Thyroid gland (tissue), 4 donors: ENCODE results near the gene HNRNPR. TPM values are rescaled to one million over a fixed set of nuclear protein-coding genes. Genes with fewer than 3 reads are reported as not detected.

Source experiments
- DNase-seq, 2 donors: peaks; one replicate each; pipeline ENCODE4 v3.0.0-alpha.2; 2019
- H3K27ac ChIP-seq, 3 donors: fragments of 200-600 bp; sonication (generic); 1 replicate in 2 of 3; 2 replicates in 1 of 3; pipeline ENCODE4 v1.5.1; 2016 to 2019; ENCODE audit warnings: mild to moderate bottlenecking in 1 of 3, moderate library complexity in 1 of 3
- H3K27me3 ChIP-seq: fragments of 200-600 bp; sonication (generic); one replicate; pipeline ENCODE4 v1.5.1; 2019
- H3K36me3 ChIP-seq, 2 donors: fragments of 200-600 bp; sonication (generic); one replicate each; pipeline ENCODE4 v1.5.1; 2016 to 2019
- H3K4me1 ChIP-seq, 2 donors: fragments of 200-600 bp; sonication (generic); one replicate each; pipeline ENCODE4 v1.5.1; 2017 to 2019
- H3K4me3 ChIP-seq, 3 donors: fragments of 200-600 bp; sonication (generic); replicated peaks in 1 of 3; 1 replicate in 2 of 3; 2 replicates in 1 of 3; pipeline ENCODE4 v1.5.1; 2016; ENCODE audit warnings: mild to moderate bottlenecking in 1 of 3
- H3K9me3 ChIP-seq: fragments of 200-600 bp; sonication (generic); one replicate; pipeline ENCODE4 v1.5.1; 2017
- POLR2A ChIP-seq, 2 donors: fragments of 450-650 bp; IDR thresholded peaks; one replicate each; pipeline ENCODE4 v1.6.1; 2017; ENCODE audit warnings: antibody characterized with exemption in 2 of 2, mild to moderate bottlenecking in 2 of 2, moderate library complexity in 1 of 2
- WGBS, 2 donors: methylation state at CpG; one replicate each; pipeline ENCODE4 v1.1.5; 2017; 5-methylcytosine and 5-hydroxymethylcytosine counted together
- intact Hi-C: fragments of 100-400 bp; cut with DNase I; formaldehyde crosslinking; loops from one replicate; pipeline ENCODE4 v1.15.1; 2023
- total RNA-seq, 4 donors: library from RNA; depleted of rRNA; stranded (reverse); fragments of >200 nt; gene quantifications; one replicate each; pipeline ENCODE4 v1.2.3, GENCODE V29; 2016
- TF ChIP-seq, protein P1 (sequence below), 6 experiments: fragments of 200-600 bp in 3 of 6; fragments of 450-650 bp in 3 of 6; sonication (generic) in 3 of 6; IDR thresholded peaks; one replicate each; pipeline ENCODE4 v1.5.1; 2016 to 2019; ENCODE audit warnings: antibody characterized with exemption in 6 of 6, mild to moderate bottlenecking in 2 of 6, inconsistent platforms in 1 of 6, moderate library complexity in 1 of 6

Gene HNRNPR
- total RNA-seq, 4 donors from 2014 or later = 82.8 to 107 (median 99.4) TPM

DNA sequence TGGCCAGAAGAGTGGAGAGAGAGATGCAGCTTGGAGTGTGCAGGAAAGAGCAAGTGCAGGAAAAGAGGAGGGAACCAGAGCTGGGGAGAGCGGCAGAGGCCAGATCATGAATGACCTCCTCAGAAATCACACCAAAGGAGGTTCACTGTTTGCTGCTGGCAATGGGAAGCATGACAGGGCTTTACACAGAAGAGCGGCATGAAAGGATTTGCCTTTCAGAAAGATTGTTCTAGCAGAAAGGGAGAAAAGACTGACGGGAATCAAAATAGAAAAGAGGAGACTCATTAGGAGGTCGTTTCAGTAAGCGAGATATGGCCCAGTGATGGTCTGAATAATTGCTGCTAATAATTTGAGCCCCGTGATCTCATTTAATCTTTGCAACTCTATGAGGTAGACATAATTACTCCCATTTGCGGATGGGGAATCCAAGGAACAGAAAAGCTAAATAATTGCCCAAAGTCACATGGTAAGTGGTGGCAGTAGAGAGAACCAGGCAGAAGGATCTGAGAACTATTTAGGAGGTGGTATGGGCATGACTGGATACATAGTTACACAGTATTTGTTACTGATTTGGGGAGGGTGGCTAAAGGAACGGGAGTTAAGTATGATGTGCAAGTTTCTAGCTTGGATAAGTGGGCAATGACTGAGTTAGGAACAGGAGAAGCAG is 12.5 kb upstream of the HNRNPR start:
- Histone ChIP-seq H3K9me3 (no peaks in the 10 kb centered on the region), H3K36me3 (peaks cover 12 to 16% of the 10 kb centered on the region in 2 donors), H3K4me1 (no peaks in the 10 kb centered on the region), H3K27ac (no peak overlapping the region), H3K4me3 (no peak overlapping the region), H3K27me3 (no peaks in the 10 kb centered on the region)
- intact Hi-C loops = no loop called here
- no peak for DNase-seq
- TF ChIP-seq, protein P1, sequence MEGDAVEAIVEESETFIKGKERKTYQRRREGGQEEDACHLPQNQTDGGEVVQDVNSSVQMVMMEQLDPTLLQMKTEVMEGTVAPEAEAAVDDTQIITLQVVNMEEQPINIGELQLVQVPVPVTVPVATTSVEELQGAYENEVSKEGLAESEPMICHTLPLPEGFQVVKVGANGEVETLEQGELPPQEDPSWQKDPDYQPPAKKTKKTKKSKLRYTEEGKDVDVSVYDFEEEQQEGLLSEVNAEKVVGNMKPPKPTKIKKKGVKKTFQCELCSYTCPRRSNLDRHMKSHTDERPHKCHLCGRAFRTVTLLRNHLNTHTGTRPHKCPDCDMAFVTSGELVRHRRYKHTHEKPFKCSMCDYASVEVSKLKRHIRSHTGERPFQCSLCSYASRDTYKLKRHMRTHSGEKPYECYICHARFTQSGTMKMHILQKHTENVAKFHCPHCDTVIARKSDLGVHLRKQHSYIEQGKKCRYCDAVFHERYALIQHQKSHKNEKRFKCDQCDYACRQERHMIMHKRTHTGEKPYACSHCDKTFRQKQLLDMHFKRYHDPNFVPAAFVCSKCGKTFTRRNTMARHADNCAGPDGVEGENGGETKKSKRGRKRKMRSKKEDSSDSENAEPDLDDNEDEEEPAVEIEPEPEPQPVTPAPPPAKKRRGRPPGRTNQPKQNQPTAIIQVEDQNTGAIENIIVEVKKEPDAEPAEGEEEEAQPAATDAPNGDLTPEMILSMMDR (IDR thresholded peaks at IDR 0.05) = no peak
- TF ChIP-seq POLR2A (IDR thresholded peaks at IDR 0.05) = no peak
- 82% methylated on average over 8 of the region's 8 CpGs for WGBS, 2 donors

DNA sequence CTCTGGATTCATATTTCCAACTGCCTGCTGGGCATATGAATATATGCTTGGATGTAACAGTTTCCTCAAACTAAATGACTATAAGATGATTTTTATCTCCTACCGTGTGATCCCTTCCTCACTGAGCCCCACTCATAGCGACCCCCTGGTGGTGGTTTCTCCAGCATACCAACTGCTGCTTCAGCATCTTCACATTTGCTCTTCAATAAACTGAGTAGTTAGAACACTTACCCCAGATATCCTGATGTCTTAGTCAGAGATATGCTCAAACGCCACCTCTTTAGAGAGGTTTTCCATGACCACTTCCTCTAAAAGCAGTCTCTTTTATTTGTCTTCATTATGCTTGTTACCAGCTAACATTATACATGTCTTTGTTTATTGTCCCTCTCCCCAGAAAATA is 10.2 kb upstream of the HNRNPR start:
- no peak for DNase-seq
- Histone ChIP-seq H3K27ac (no peak overlapping the region), H3K4me1 (no peaks in the 10 kb centered on the region), H3K27me3 (no peaks in the 10 kb centered on the region), H3K9me3 (no peaks in the 10 kb centered on the region), H3K4me3 (no peak overlapping the region), H3K36me3 (no peaks in the 10 kb centered on the region)
- 54 to 56% methylated on average over 3 of the region's 3 CpGs for WGBS, 2 donors
- intact Hi-C loops = no loop called here
- TF ChIP-seq POLR2A (IDR thresholded peaks at IDR 0.05) = no peak
- TF ChIP-seq, protein P1 (IDR thresholded peaks at IDR 0.05) = no peak

DNA sequence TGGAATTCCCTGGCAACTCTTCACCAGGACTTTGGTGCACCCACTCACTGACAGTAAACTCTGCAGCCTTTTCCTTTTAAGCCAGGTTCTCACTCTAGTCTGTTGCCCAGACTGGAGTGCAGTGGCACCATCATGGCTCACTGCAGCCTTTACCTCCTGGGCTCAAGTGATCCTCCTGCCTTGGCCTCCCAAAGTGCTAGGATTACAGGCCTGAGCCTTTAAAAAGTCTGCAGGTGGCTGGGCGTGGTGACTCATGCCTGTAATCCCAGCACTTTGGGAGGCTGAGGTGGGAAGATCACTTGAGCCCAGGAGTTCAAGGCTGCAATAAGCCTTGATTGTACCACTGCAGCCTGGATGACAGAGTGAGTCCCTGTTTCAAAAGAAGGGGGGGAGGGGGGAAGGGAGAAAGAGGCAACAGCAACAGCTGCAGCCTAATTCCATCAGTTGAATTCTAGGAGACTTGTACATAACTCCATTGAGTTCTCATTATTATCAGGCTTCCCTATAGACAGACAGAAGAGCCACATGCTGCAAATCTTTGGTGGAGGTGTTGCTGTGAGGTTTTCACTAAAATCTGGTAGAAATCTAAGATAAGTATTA is 8.1 kb upstream of the HNRNPR start:
- Histone ChIP-seq H3K9me3 (no peaks in the 10 kb centered on the region), H3K27ac (no peak overlapping the region), H3K36me3 (no peaks in the 10 kb centered on the region), H3K4me1 (no peaks in the 10 kb centered on the region), H3K4me3 (no peak overlapping the region), H3K27me3 (no peaks in the 10 kb centered on the region)
- DNase-seq = no peak
- WGBS, 2 donors = 86 to 93% methylated on average over 1 of the region's 1 CpG
- TF ChIP-seq, protein P1 (IDR thresholded peaks at IDR 0.05) = no peak
- TF ChIP-seq POLR2A (IDR thresholded peaks at IDR 0.05) = no peak
- intact Hi-C loops = no loop called here

DNA sequence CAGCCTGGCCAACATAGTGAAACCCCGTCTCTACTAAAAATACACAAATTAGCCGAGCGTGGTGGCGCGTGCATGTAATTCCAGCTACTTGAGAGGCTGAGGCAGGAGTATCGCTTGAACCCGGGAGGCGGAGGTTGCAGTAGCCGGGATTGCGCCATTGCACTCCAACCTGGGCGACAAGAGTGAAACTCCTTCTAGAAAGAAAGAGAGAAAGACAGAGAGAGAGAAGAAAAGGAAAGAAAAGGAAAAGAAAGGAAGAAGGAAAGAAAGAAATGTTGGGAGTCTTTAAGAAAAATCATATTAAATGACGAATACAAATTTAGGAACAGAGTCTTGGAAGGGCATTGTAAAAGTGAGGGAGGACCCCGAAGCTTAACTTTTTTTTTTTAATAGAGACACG is 1.8 kb upstream of the HNRNPR start:
- no peaks in the 10 kb centered on the region for H3K9me3 ChIP-seq
- no peak overlapping the region for H3K27ac ChIP-seq
- intact Hi-C loops = loop anchor here (10.0 kb wide), 1 partner anchor 59 kb away; no protein-coding TSS in a partner anchor
- no peak overlapping the region for H3K4me3 ChIP-seq
- 94 to 96% methylated on average over 14 of the region's 14 CpGs for WGBS, 2 donors
- TF ChIP-seq, protein P1 (IDR thresholded peaks at IDR 0.05) = no peak
- no peak for TF ChIP-seq POLR2A (IDR thresholded peaks at IDR 0.05)
- H3K36me3 ChIP-seq = no peaks in the 10 kb centered on the region
- no peak for DNase-seq
- H3K27me3 ChIP-seq = no peaks in the 10 kb centered on the region
- peaks cover 19 to 22% of the 10 kb centered on the region in 2 donors for H3K4me1 ChIP-seq

DNA sequence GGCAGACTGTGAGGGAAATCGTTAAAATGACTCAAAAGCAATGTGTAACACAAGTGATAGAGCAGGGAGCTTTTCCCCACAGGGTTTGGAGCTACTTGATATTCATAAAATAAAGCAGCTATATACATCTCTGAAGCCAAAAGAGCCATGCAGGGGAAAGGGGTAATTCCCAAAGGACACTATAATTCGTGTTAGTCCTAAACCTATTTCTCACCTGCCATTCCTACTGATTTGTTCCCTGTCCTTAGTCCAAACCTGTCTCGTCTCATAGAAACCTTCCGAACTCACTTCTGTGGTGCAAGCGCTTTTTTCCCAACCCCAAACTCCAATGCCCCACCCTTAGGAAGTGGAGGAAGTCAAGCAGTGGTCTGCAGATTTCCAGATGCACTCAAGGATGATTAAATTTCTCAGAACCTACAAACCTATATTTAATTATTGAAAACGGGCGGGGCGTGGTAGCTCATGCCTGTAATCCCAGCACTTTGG is 946 bp upstream of the HNRNPR start:
- no peaks in the 10 kb centered on the region for H3K27me3 ChIP-seq
- H3K4me3 ChIP-seq = peak overlapping the region in 2 of 3 donors; percentile 34 to 95
- TF ChIP-seq POLR2A (IDR thresholded peaks at IDR 0.05) = no peak
- TF ChIP-seq, protein P1 (IDR thresholded peaks at IDR 0.05) = no peak
- peak overlapping the region; percentile 89 to 99 (median 96) for H3K27ac ChIP-seq
- H3K4me1 ChIP-seq = peaks cover 27 to 31% of the 10 kb centered on the region in 2 donors
- DNase-seq = no peak
- 35 to 41% methylated on average over 8 of the region's 8 CpGs for WGBS, 2 donors
- no peaks in the 10 kb centered on the region for H3K9me3 ChIP-seq
- H3K36me3 ChIP-seq = no peaks in the 10 kb centered on the region
- intact Hi-C loops = loop anchor here (10.0 kb wide), 1 partner anchor 60 kb away; no protein-coding TSS in a partner anchor
